Activated T-cell treated with anti-CD3 and anti-CD28 coated beads for 4 hours (primary cell): ENCODE results near the gene KIF5C.

ENCODE experiments used
- DNase-seq: peaks from one replicate; pipeline ENCODE4 v3.0.0-alpha.2; 2020

KIF5C gene

GRCh38 chr2:149056541-149057255 lies 181.7 kb downstream of the KIF5C start:
- DNase-seq = no peak

GRCh38 chr2:149057401-149057800 lies 182.4 kb downstream of the KIF5C start:
- no peak for DNase-seq

- no peak for DNase-seq
These were observed 183.9 kb downstream of the KIF5C start for GRCh38 chr2:149058936-149059335.

- DNase-seq = no peak
These were observed 184.8 kb downstream of the KIF5C start for GRCh38 chr2:149059822-149060221.

- no peak for DNase-seq
These were observed 186.2 kb downstream of the KIF5C start for GRCh38 chr2:149061133-149061745.

- DNase-seq = no peak
These were observed 187.5 kb downstream of the KIF5C start for GRCh38 chr2:149062531-149062930.

- no peak for DNase-seq
These were observed 188.2 kb downstream of the KIF5C start for GRCh38 chr2:149063177-149063576.

GRCh38 chr2:149064365-149064841 lies 189.4 kb downstream of the KIF5C start:
- no peak for DNase-seq

GRCh38 chr2:149064856-149065630 lies 190.0 kb downstream of the KIF5C start:
- DNase-seq = no peak

- no peak for DNase-seq
These were observed 193.4 kb downstream of the KIF5C start for GRCh38 chr2:149068225-149068995.

GRCh38 chr2:149068996-149069888 lies 194.2 kb downstream of the KIF5C start:
- DNase-seq = no peak

- no peak for DNase-seq
These were observed 195.8 kb downstream of the KIF5C start for GRCh38 chr2:149070681-149071320.

- no peak for DNase-seq
These were observed 200.1 kb downstream of the KIF5C start for GRCh38 chr2:149075105-149075504.

GRCh38 chr2:149075853-149076252 lies 200.8 kb downstream of the KIF5C start:
- DNase-seq = no peak
